Measurements from ENCODE around the gene NTSR2.

The NTSR2 gene

GRCh38 chr2:11631462-11631861 is 38.5 kb downstream of the NTSR2 start:
- no peak for TF ChIP-seq EZH2 (IDR thresholded peaks at IDR 0.05; ENCODE audit: borderline replicate concordance, low read length)
- no peak for TF ChIP-seq CTCF (IDR thresholded peaks at IDR 0.05; ENCODE audit: low read length)
- Histone ChIP-seq H3K27ac (ENCODE audit: low read depth, low read length, poor library complexity, severe bottlenecking) (no peak overlapping the region), H3K9ac (ENCODE audit: low read length) (no peak overlapping the region), H3K4me2 (ENCODE audit: low read length) (no peak overlapping the region), H3K4me1 (ENCODE audit: insufficient read depth, low read length, severe bottlenecking) (no peaks in the 10 kb centered on the region), H4K20me1 (ENCODE audit: insufficient read depth, low read length) (no peaks in the 10 kb centered on the region), H3K9me2 (ENCODE audit: low read depth, low read length) (no peaks in the 10 kb centered on the region), H3K4me3 (ENCODE audit: low read depth, low read length, poor library complexity, severe bottlenecking) (no peak overlapping the region), H3F3A (ENCODE audit: insufficient read depth, low read length) (no peaks in the 10 kb centered on the region), H3K9me3 (ENCODE audit: low read length) (peaks cover 6% of the 10 kb centered on the region; the same call in 1 of the 2 replicates), H3K79me2 (ENCODE audit: insufficient read depth, low read length) (no peaks in the 10 kb centered on the region), H3K36me3 (ENCODE audit: insufficient read depth, low read length) (peaks cover 11% of the 10 kb centered on the region), H2AFZ (ENCODE audit: low read length) (no peak overlapping the region), H3K27me3 (ENCODE audit: insufficient read depth, low read length) (no peaks in the 10 kb centered on the region; the same call in 1 of the 2 replicates)

- Histone ChIP-seq H4K20me1 (ENCODE audit: insufficient read depth, low read length) (no peaks in the 10 kb centered on the region), H3K9me2 (ENCODE audit: low read depth, low read length) (no peaks in the 10 kb centered on the region), H3K27me3 (ENCODE audit: insufficient read depth, low read length) (no peaks in the 10 kb centered on the region; the same call in 1 of the 2 replicates), H3K9me3 (ENCODE audit: low read length) (peaks cover 6% of the 10 kb centered on the region; the same call in 1 of the 2 replicates), H3F3A (ENCODE audit: insufficient read depth, low read length) (no peaks in the 10 kb centered on the region), H3K36me3 (ENCODE audit: insufficient read depth, low read length) (peaks cover 11% of the 10 kb centered on the region), H3K4me1 (ENCODE audit: insufficient read depth, low read length, severe bottlenecking) (no peaks in the 10 kb centered on the region), H3K4me2 (ENCODE audit: low read length) (no peak overlapping the region), H3K4me3 (ENCODE audit: low read depth, low read length, poor library complexity, severe bottlenecking) (no peak overlapping the region), H2AFZ (ENCODE audit: low read length) (no peak overlapping the region), H3K9ac (ENCODE audit: low read length) (no peak overlapping the region), H3K27ac (ENCODE audit: low read depth, low read length, poor library complexity, severe bottlenecking) (no peak overlapping the region), H3K79me2 (ENCODE audit: insufficient read depth, low read length) (no peaks in the 10 kb centered on the region)
- TF ChIP-seq CTCF (IDR thresholded peaks at IDR 0.05; ENCODE audit: low read length): no peak
- TF ChIP-seq EZH2 (IDR thresholded peaks at IDR 0.05; ENCODE audit: borderline replicate concordance, low read length): no peak
Observed at GRCh38 chr2:11630855-11631254, 39.1 kb downstream of the NTSR2 start.

- Histone ChIP-seq H3K9ac (ENCODE audit: low read length) (no peak overlapping the region), H3K4me2 (ENCODE audit: low read length) (no peak overlapping the region), H3K4me1 (ENCODE audit: insufficient read depth, low read length, severe bottlenecking) (no peaks in the 10 kb centered on the region), H3K9me2 (ENCODE audit: low read depth, low read length) (no peaks in the 10 kb centered on the region), H3K27me3 (ENCODE audit: insufficient read depth, low read length) (no peaks in the 10 kb centered on the region; the same call in 1 of the 2 replicates), H3K79me2 (ENCODE audit: insufficient read depth, low read length) (no peaks in the 10 kb centered on the region), H3K9me3 (ENCODE audit: low read length) (peaks cover 6% of the 10 kb centered on the region; the same call in 1 of the 2 replicates), H4K20me1 (ENCODE audit: insufficient read depth, low read length) (no peaks in the 10 kb centered on the region), H3K27ac (ENCODE audit: low read depth, low read length, poor library complexity, severe bottlenecking) (no peak overlapping the region), H3K4me3 (ENCODE audit: low read depth, low read length, poor library complexity, severe bottlenecking) (no peak overlapping the region), H3F3A (ENCODE audit: insufficient read depth, low read length) (no peaks in the 10 kb centered on the region), H3K36me3 (ENCODE audit: insufficient read depth, low read length) (peaks cover 16% of the 10 kb centered on the region), H2AFZ (ENCODE audit: low read length) (no peak overlapping the region)
- no peak for TF ChIP-seq CTCF (IDR thresholded peaks at IDR 0.05; ENCODE audit: low read length)
- TF ChIP-seq EZH2 (IDR thresholded peaks at IDR 0.05; ENCODE audit: borderline replicate concordance, low read length): no peak
Observed at GRCh38 chr2:11629851-11630250, 40.1 kb downstream of the NTSR2 start.

Measured in OCI-LY1 (cell line).